HG03045 (cell line): Measurements from ENCODE around the gene MEOX1.

ENCODE experiments used
- ATAC-seq: cut with Tn5 transposase; IDR thresholded peaks from one replicate; pipeline ENCODE4 v1.9.1; 2021; ENCODE audit warnings: mild to moderate bottlenecking, moderate library complexity; ENCODE audit not compliant: unreplicated experiment

Gene MEOX1

GRCh38 chr17:43659823-43660617, 1.7 kb downstream of the MEOX1 start:
- no peak for ATAC-seq

GRCh38 chr17:43658900-43659299, 2.8 kb downstream of the MEOX1 start:
- no peak for ATAC-seq

- no peak for ATAC-seq
Measured at GRCh38 chr17:43655693-43656255, 5.9 kb downstream of the MEOX1 start.

DNA sequence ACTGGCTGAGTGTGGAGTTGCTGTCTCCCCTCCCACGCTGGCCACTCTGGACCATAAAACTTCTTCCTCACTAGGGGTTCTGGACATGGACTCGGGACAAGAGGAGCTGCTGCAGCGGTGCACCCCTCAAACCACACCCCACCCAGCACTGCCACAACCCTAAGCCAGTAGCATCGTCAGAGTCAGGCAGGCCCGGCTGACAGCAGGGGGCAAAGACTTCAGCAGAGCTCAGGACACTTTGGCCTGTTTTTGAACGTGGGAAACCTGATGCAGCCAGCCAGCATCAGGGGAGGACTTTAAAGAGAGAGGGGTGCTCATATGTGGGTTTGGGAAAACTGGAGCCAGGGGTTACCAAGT, 9.6 kb downstream of the MEOX1 start:
- no peak for ATAC-seq

- ATAC-seq: no peak
Measured at GRCh38 chr17:43650471-43650870, 11.3 kb downstream of the MEOX1 start.

- ATAC-seq: no peak
Measured at GRCh38 chr17:43648916-43649315, 12.8 kb downstream of the MEOX1 start.

GRCh38 chr17:43645765-43646481, 15.8 kb downstream of the MEOX1 start:
- no peak for ATAC-seq

GRCh38 chr17:43645450-43645764, 16.3 kb downstream of the MEOX1 start:
- no peak for ATAC-seq

- no peak for ATAC-seq
Measured at GRCh38 chr17:43644081-43644480, 17.6 kb downstream of the MEOX1 start.

GRCh38 chr17:43641416-43641815, 20.3 kb downstream of the MEOX1 start:
- no peak for ATAC-seq

- no peak for ATAC-seq
Measured at GRCh38 chr17:43640491-43641252, 21.1 kb downstream of the MEOX1 start.

DNA sequence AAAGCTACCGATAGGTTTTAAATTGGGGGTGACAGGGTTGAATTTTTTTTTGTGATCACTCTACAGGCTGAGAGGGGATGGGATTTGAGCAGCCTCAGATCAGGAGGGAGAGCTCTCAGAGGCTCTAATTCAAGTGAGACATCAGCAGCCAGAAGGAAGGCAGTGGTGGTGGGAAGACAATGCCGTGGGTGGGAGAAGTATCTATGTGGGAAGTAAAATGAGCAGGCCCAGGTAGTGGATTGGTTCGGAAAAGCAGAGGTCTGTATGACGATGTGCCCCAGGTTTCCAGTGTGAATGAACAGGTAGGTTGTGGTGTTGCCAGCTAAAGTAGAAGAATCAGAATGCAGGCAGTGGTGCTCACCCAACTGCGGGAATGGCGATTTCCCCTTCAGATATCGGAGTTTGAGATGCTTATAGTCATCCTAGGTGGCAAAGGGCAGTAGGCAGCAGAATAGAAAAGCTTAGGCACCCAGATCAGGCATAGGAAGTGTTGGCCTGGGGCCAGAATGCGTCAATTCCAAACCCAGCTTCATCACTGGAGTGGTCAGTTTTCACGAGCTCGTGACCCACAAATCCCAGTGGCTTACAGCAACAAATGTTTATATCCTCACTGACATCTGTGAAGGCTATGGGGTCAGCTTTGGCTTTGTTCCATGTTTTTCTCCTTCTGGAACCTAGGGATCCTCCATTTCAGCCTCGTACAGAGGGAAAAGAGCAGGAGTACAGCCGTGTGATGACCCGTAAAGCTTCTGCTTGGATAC, 24.0 kb downstream of the MEOX1 start:
- no peak for ATAC-seq

DNA sequence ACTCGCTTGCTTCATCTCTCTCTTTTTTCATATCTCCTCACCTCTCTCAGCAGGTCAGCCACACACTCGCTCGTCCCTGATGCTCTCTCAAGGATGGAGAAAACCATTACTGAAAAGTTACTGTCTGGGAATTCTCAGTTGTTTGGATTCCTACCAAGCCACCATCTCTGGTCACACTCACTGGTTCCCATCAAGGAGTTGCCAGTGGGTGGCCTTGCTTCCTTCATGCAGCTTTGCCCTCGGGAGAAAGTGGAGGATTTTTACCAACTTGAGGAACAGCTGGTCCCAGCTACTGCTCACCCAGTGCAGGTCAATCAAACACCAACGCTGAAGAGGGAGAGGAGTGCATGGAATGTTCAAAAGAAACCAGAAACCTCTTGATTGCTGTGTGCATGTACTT, 25.3 kb downstream of the MEOX1 start:
- no peak for ATAC-seq

DNA sequence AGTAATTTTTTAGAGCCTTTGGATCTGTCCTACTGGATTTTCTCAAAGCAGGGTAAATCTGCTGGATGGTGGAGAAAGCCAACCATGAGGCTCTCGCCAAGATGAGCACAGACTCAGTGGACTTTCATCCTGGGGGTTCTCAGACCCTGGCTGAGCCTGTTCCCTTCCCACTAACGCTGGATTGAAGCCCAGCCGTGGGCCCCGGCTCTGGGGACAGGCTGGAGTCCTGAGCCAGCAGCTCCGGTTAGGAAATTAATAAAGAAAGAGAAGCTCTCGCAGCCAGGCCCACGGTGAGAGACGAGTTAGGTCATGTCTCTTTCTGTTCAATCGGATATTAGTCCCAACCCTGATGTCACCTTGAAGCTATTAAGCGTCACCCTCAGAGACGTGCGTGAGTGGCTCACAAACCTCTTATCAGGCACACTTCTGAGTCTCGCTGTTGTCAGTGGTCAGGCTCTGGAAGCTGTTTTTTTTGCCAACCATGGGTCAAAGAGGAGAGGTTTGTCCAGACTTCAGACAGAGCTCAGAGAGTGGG, 27.1 kb downstream of the MEOX1 start:
- ATAC-seq: no peak

GRCh38 chr17:43632221-43632620, 29.5 kb downstream of the MEOX1 start:
- ATAC-seq: no peak

DNA sequence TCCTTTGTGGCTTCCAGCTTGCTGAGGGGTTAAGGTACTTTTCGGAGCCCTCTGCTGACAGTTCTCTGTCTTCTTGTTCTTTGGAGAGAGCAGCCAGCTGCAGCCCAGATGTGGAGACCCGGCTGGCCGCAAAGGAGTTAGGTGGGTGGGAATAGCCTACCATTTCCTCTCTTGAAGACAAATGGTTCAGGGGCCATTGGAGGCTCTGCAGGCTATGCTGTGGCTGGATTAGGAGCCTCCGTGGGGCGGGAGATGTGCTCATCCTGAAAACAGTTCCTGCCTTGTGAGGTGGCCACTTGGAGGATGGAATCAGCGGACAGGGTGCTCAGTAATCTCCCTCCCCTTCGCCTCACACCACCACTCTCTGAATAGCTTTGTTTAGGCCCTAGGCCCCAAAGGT, 30.3 kb downstream of the MEOX1 start:
- no peak for ATAC-seq

- no peak for ATAC-seq
Measured at GRCh38 chr17:43628089-43628650, 33.6 kb downstream of the MEOX1 start.

GRCh38 chr17:43627653-43628052, 34.1 kb downstream of the MEOX1 start:
- ATAC-seq: no peak

GRCh38 chr17:43626023-43626422, 35.7 kb downstream of the MEOX1 start:
- no peak for ATAC-seq

DNA sequence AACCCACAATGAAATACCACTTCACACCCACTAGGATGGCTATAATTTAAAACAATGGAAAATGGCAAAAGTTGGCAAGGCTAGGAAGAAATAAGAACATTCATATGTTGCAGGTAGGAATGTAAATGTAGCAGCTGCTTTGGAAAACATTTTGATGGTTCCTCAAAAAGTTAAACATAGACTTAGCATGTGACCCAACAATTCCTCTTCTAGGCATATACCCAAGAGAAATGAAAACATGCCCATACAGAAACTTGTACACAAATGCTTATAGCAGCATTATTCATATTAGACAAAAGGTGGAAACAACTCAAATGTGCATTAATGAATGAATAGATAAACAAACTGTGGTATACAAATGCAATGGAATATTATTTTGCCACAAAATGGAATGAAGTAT, 36.1 kb downstream of the MEOX1 start:
- no peak for ATAC-seq
